ENCODE results near the gene ZNF175. TPM values are rescaled to one million over a fixed set of nuclear protein-coding genes. Genes with fewer than 3 reads are reported as not detected.

ZNF175 gene
- total RNA-seq, 1 experiment from 2014 or later = 9.3 TPM

- Histone ChIP-seq H3K4me2 (ENCODE audit: low read length) (no peak overlapping the region), H2AFZ (ENCODE audit: low read depth, low read length, poor library complexity, severe bottlenecking) (no peak overlapping the region), H3K4me1 (ENCODE audit: control insufficient read depth in 1 of 2, insufficient read depth in 2 of 2, low read length in 2 of 2) (no peaks in the 10 kb centered on the region), H3K9ac (ENCODE audit: low read length) (no peak overlapping the region), H3K36me3 (ENCODE audit: control insufficient read depth in 1 of 2, insufficient read depth in 2 of 2, low read length in 2 of 2) (no peaks in the 10 kb centered on the region), H3K9me2 (ENCODE audit: insufficient read depth) (no peaks in the 10 kb centered on the region), H4K20me1 (ENCODE audit: insufficient read depth) (no peaks in the 10 kb centered on the region), H3K9me3 (ENCODE audit: control insufficient read depth in 1 of 2, insufficient read depth in 1 of 2, low read depth in 1 of 2, low read length in 2 of 2) (no peaks in the 10 kb centered on the region), H3K27ac (ENCODE audit: low read depth, low read length) (no peak overlapping the region), H3K27me3 (ENCODE audit: insufficient read depth, low read length) (peaks cover 20% of the 10 kb centered on the region), H3K79me2 (ENCODE audit: insufficient read depth, low read length) (no peaks in the 10 kb centered on the region), H3K4me3 (replicated peaks in 1 of 2; ENCODE audit: low read depth in 1 of 2, low read length in 2 of 2) (no peak overlapping the region)
- TF ChIP-seq REST (IDR thresholded peaks at IDR 0.05; ENCODE audit: low read depth) = no peak
- TF ChIP-seq CTCF (IDR thresholded peaks at IDR 0.05 in 2 of 3, conservative IDR thresholded peaks at IDR 0.05 in 1 of 3; ENCODE audit: borderline replicate concordance in 1 of 3, insufficient read depth in 1 of 3, low read depth in 2 of 3, low read length in 2 of 3) = no peak
- no peak for TF ChIP-seq POLR2AphosphoS5 (IDR thresholded peaks at IDR 0.05; ENCODE audit: low read depth, low read length)
- TF ChIP-seq ZNF274 (IDR thresholded peaks at IDR 0.05; ENCODE audit: low read depth, low read length) = no peak
- TF ChIP-seq CEBPB (IDR thresholded peaks at IDR 0.05; ENCODE audit: low read depth) = no peak
- no peak for TF ChIP-seq ATF3 (IDR thresholded peaks at IDR 0.05)
- TF ChIP-seq MAX (IDR thresholded peaks at IDR 0.05) = no peak
- no peak for TF ChIP-seq SIN3A (IDR thresholded peaks at IDR 0.05; ENCODE audit: low read depth)
- no peak for TF ChIP-seq ELF1 (IDR thresholded peaks at IDR 0.05; ENCODE audit: borderline replicate concordance, low read depth)
- TF ChIP-seq EGR1 (IDR thresholded peaks at IDR 0.05; ENCODE audit: low read depth) = no peak
- TF ChIP-seq SRF (IDR thresholded peaks at IDR 0.05; ENCODE audit: low read depth) = no peak
- TF ChIP-seq CBX3 (IDR thresholded peaks at IDR 0.05; ENCODE audit: low read depth) = no peak
- TF ChIP-seq FOSL1 (IDR thresholded peaks at IDR 0.05; ENCODE audit: low read depth) = no peak
- TF ChIP-seq EZH2phosphoT487 (IDR thresholded peaks at IDR 0.05; ENCODE audit: borderline replicate concordance) = no peak
- TF ChIP-seq POLR2A (IDR thresholded peaks at IDR 0.05; ENCODE audit: borderline replicate concordance, extremely low read depth, insufficient read depth, insufficient read length) = no peak
- BruUV-seq (replicated peaks) = no TSS peak
- ChIA-PET RAD21 (ENCODE audit: low non-redundant PET in 1 of 2, low total read pairs in 2 of 2, uncharacterized antibody in 2 of 2, unreplicated experiment in 2 of 2) (no interaction called here), POLR2A (no interaction called here), CTCF (interaction anchor here (1.5 kb wide), 1 partner anchor 146 kb away, joined by 3 read pairs; no protein-coding TSS in a partner anchor)
- DNase-seq (ENCODE audit: low read depth, low spot score) = no peak
- ATAC-seq = no peak
- intact Hi-C loops (cut with micrococcal nuclease) = no loop called here
Measured at GRCh38 chr19:51621178-51621577, 50.1 kb downstream of the ZNF175 start.

Measured in HCT116 (cell line).